GM12878 (cell line): ENCODE results near the gene ABHD3. TPM values are rescaled to one million over a fixed set of nuclear protein-coding genes. Genes with fewer than 3 reads are reported as not detected.

Experiments
- ATAC-seq: fragments of 200-7000 bp; cut with Tn5 transposase; 3 replicates; pipeline ENCODE4 v1.9.1; 2020; ENCODE audit warnings: mild to moderate bottlenecking, moderate library complexity
- BruUV-seq: library from RNA; stranded (reverse); fragments of 400-500 nt; replicated peaks from 2 replicates; lab custom pipeline; 2021; lab: Mats Ljungman, UMichigan
- CTCF ChIA-PET: fragments of 300-600 bp; sonication (Branson Sonifier 250); formaldehyde crosslinking; extraction: SDS; loops from one replicate; lab custom pipeline; 2021; ENCODE audit warnings: inconsistent platforms; lab: Yijun Ruan, JAX
- POLR2A ChIA-PET: fragments of 350-600 bp; formaldehyde crosslinking; extraction: SDS; loops from one replicate; lab custom pipeline; 2021; ENCODE audit warnings: inconsistent platforms; lab: Charles Lee
- RAD21 ChIA-PET: fragments of 300-600 bp; sonication (Branson Sonifier 250); formaldehyde crosslinking; loops from one replicate; lab custom pipeline; 2023; ENCODE audit warnings: antibody characterized with exemption; ENCODE audit not compliant: unreplicated experiment; lab: Charles Lee
- SMC1A ChIA-PET: fragments of 300-600 bp; sonication (Branson Sonifier 250); formaldehyde crosslinking; loops from one replicate; lab custom pipeline; 2023; ENCODE audit not compliant: unreplicated experiment, uncharacterized antibody; lab: Charles Lee
- DNase-seq: peaks from one replicate; pipeline ENCODE4 v3.0.0-alpha.2; 2011; ENCODE audit warnings: low read depth, low spot score
- FAIRE-seq: peaks from 3 replicates; lab custom pipeline; 2011; peaks lifted over from hg19 to GRCh38; lab: Jason Lieb, UNC
- H2AFZ ChIP-seq: 2 replicates; pipeline ENCODE4 v1.6.0; 2011; ENCODE audit warnings: low read depth, low read length, control low read depth; ENCODE audit not compliant: control insufficient read depth
- H3K27ac ChIP-seq: 2 replicates; pipeline ENCODE4 v1.5.1; 2011; ENCODE audit warnings: control low read depth; ENCODE audit not compliant: control insufficient read depth, insufficient read depth
- H3K27me3 ChIP-seq, 2 experiments: replicated peaks in 1 of 2; 2 replicates each; pipeline versions ENCODE4 v1.6.0 to v1.6.1; 2011; ENCODE audit warnings: low read length in 1 of 2; ENCODE audit not compliant: control insufficient read depth in 2 of 2, insufficient read depth in 2 of 2
- H3K36me3 ChIP-seq, 2 experiments: 2 replicates each; pipeline ENCODE4 v1.5.1; 2011; ENCODE audit warnings: low read length in 1 of 2; ENCODE audit not compliant: control insufficient read depth in 2 of 2, insufficient read depth in 2 of 2
- H3K4me1 ChIP-seq: 2 replicates; pipeline ENCODE4 v1.6.1; 2011; ENCODE audit warnings: mild to moderate bottlenecking, low read length, moderate library complexity, mixed read lengths; ENCODE audit not compliant: control insufficient read depth, insufficient read depth
- H3K4me2 ChIP-seq: 2 replicates; pipeline ENCODE4 v1.6.0; 2011; ENCODE audit warnings: control low read depth; ENCODE audit not compliant: control insufficient read depth, insufficient read depth
- H3K4me3 ChIP-seq: fragments of 200-600 bp; sonication (generic); 2 replicates; pipeline ENCODE4 v1.5.1; 2016
- H3K79me2 ChIP-seq: 2 replicates; pipeline ENCODE4 v1.6.0; 2011; ENCODE audit warnings: low read length; ENCODE audit not compliant: control insufficient read depth, insufficient read depth
- H3K9ac ChIP-seq: 2 replicates; pipeline ENCODE4 v1.8.0; 2011; ENCODE audit warnings: low read length, control low read depth, mixed read lengths; ENCODE audit not compliant: control insufficient read depth, insufficient read depth
- H3K9me3 ChIP-seq: replicated peaks from 3 replicates; pipeline ENCODE4 v1.5.1; 2011; ENCODE audit warnings: mild to moderate bottlenecking, low read length; ENCODE audit not compliant: control insufficient read depth, insufficient read depth
- H4K20me1 ChIP-seq: 2 replicates; pipeline ENCODE4 v1.6.0; 2011; ENCODE audit not compliant: control insufficient read depth, insufficient read depth
- CHD4 ChIP-seq: fragments of 200-600 bp; sonication (generic); IDR thresholded peaks from 2 replicates; pipeline ENCODE4 v1.6.1; 2016; ENCODE audit warnings: mild to moderate bottlenecking
- DPF2 ChIP-seq: fragments of 450-650 bp; IDR thresholded peaks from 2 replicates; pipeline ENCODE4 v1.6.1; 2017; ENCODE audit warnings: mild to moderate bottlenecking
- HDAC2 ChIP-seq: fragments of 200-600 bp; sonication (generic); IDR thresholded peaks from 2 replicates; pipeline ENCODE4 v1.6.1; 2017
- IRF4 ChIP-seq: IDR thresholded peaks from 2 replicates; pipeline ENCODE4 v1.6.1; 2011; ENCODE audit warnings: low read depth, low read length
- MYB ChIP-seq: fragments of 150-350 bp; IDR thresholded peaks from 2 replicates; pipeline ENCODE4 v1.6.1; 2014; ENCODE audit warnings: mild to moderate bottlenecking, low read depth, low read length, borderline replicate concordance
- NFYA ChIP-seq: IDR thresholded peaks from 2 replicates; pipeline ENCODE4 v1.6.1; 2011; ENCODE audit warnings: low read depth, mild to moderate bottlenecking, low read length, improper control_type of control experiment, borderline replicate concordance
- NFYB ChIP-seq: IDR thresholded peaks from 2 replicates; pipeline ENCODE4 v1.6.1; 2011; ENCODE audit warnings: low read depth, mild to moderate bottlenecking, low read length, improper control_type of control experiment, moderate library complexity; ENCODE audit not compliant: insufficient read depth
- WRNIP1 ChIP-seq: IDR thresholded peaks from 2 replicates; pipeline ENCODE4 v1.6.1; 2011; ENCODE audit warnings: low read depth, low read length, improper control_type of control experiment, borderline replicate concordance
- WGBS: methylation state at CpG from one replicate; pipeline ENCODE4 v1.1.6; 2016; ENCODE audit warnings: low lambda C conversion rate; ENCODE audit not compliant: insufficient replicate concordance, insufficient coverage; ENCODE audit errors: missing lambda C conversion rate; 5-methylcytosine and 5-hydroxymethylcytosine counted together
- in situ Hi-C: fragments of 300-500 bp; cut with MboI; formaldehyde crosslinking; loops from 9 replicates; pipeline ENCODE4 v1.14.3; 2018; ENCODE audit warnings: mixed read lengths
- intact Hi-C: fragments of 100-400 bp; cut with micrococcal nuclease; formaldehyde crosslinking; loops from one replicate; pipeline ENCODE4 v1.14.2; 2022; ENCODE audit not compliant: unreplicated experiment
- polyA plus RNA-seq, 11 experiments: library from polyadenylated mRNA; depleted of rRNA in 4 of 11; unstranded in 6 of 11; stranded (reverse) in 5 of 11; fragments of >200 nt; fragmentation: Nextera tagmentation in 4 of 11; fragmentation: Illumina TruSeq in 1 of 11; extraction: Ambion mirVana in 4 of 11; extraction: Trizol in 1 of 11; gene quantifications; 1 replicate in 1 of 11; 2 replicates in 10 of 11; pipeline versions ENCODE4 v1.2.1 to v1.2.3, GENCODE V29; 2011 to 2016; ENCODE audit warnings: inconsistent platforms in 2 of 11, missing spikeins in 2 of 11, low read depth in 1 of 11
- total RNA-seq, 4 experiments: library from RNA; depleted of rRNA in 3 of 4; stranded (reverse); fragments of >200 nt in 3 of 4; fragmentation: Illumina TruSeq in 1 of 4; extraction: Trizol in 1 of 4; gene quantifications; 2 replicates each; pipeline versions ENCODE4 v1.2.1 to v1.2.3, GENCODE V29; 2013 to 2021
- TF ChIP-seq, protein P1 (sequence below): fragments of 450-650 bp; IDR thresholded peaks from 2 replicates; pipeline ENCODE4 v1.6.1; 2017; ENCODE audit warnings: mild to moderate bottlenecking
- TF ChIP-seq, protein P2 (sequence below), 3 experiments: IDR thresholded peaks in 2 of 3; conservative IDR thresholded peaks in 1 of 3; 2 replicates each; pipeline ENCODE4 v1.5.1; 2011; ENCODE audit warnings: low read depth in 3 of 3, low read length in 3 of 3, mild to moderate bottlenecking in 3 of 3, control low read depth in 2 of 3, moderate library complexity in 2 of 3, inconsistent platforms in 1 of 3, mixed read lengths in 1 of 3; ENCODE audit not compliant: control insufficient read depth in 2 of 3, insufficient read depth in 1 of 3; ENCODE audit errors: extremely low read depth in 1 of 3
- TF ChIP-seq, protein P3 (sequence below): fragments of 450-650 bp; formaldehyde crosslinking; IDR thresholded peaks from 2 replicates; pipeline ENCODE4 v1.4.0; 2020; ENCODE audit warnings: mild to moderate bottlenecking, moderate library complexity

The ABHD3 gene
- total and polyA plus RNA-seq, 10 of the 15 experiments (the other 5 are each of a cell fraction or from before 2014, with no cell fraction given) = 4.9 to 49.8 (median 18.3) TPM

DNA sequence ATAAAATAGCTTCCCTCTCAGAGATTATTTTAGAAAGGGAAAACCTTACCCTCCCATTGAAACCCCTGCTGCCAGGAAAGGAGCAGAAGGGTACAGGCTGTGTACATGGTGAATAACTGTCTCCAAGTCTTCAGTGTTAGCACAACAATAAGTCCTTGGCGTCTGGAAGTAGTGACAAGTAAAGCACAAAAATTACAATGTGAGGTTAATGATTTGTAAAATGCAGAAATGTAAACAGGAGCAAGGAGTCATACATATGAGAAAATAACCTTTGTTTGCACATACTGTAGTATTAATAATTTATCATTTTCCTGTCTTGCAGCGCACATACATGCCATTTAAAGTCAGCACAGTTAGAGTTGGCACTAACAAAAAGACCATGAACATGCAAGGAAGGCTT lies 40.5 kb downstream of the ABHD3 start:
- no peak overlapping the region for H3K27ac ChIP-seq
- H2AFZ ChIP-seq = no peak overlapping the region
- ATAC-seq (no peak), FAIRE-seq (no peak), DNase-seq (no peak)
- 73% methylated on average over 2 of the region's 2 CpGs for WGBS
- ChIA-PET CTCF (no interaction called here), RAD21 (no interaction called here), POLR2A (interaction anchor here (0.5 kb wide), 1 partner anchor 13 kb away, joined by 3 read pairs; no protein-coding TSS in a partner anchor), SMC1A (interaction anchor here (0.8 to 1.2 kb wide), 2 partner anchors 18 to 111 kb away, joined by 3 read pairs; no protein-coding TSS in a partner anchor)
- H3K4me1 ChIP-seq = no peaks in the 10 kb centered on the region; the same call in 1 of the 2 replicates
- peaks cover 3% of the 10 kb centered on the region in 2 experiments for H3K36me3 ChIP-seq
- TF ChIP-seq, protein P1, sequence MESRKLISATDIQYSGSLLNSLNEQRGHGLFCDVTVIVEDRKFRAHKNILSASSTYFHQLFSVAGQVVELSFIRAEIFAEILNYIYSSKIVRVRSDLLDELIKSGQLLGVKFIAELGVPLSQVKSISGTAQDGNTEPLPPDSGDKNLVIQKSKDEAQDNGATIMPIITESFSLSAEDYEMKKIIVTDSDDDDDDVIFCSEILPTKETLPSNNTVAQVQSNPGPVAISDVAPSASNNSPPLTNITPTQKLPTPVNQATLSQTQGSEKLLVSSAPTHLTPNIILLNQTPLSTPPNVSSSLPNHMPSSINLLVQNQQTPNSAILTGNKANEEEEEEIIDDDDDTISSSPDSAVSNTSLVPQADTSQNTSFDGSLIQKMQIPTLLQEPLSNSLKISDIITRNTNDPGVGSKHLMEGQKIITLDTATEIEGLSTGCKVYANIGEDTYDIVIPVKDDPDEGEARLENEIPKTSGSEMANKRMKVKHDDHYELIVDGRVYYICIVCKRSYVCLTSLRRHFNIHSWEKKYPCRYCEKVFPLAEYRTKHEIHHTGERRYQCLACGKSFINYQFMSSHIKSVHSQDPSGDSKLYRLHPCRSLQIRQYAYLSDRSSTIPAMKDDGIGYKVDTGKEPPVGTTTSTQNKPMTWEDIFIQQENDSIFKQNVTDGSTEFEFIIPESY = no peak
- TF ChIP-seq WRNIP1 (no peak), NFYA (no peak), IRF4 (no peak), DPF2 (no peak), MYB (no peak), NFYB (no peak), HDAC2 (no peak), CHD4 (no peak)
- TF ChIP-seq, protein P2, sequence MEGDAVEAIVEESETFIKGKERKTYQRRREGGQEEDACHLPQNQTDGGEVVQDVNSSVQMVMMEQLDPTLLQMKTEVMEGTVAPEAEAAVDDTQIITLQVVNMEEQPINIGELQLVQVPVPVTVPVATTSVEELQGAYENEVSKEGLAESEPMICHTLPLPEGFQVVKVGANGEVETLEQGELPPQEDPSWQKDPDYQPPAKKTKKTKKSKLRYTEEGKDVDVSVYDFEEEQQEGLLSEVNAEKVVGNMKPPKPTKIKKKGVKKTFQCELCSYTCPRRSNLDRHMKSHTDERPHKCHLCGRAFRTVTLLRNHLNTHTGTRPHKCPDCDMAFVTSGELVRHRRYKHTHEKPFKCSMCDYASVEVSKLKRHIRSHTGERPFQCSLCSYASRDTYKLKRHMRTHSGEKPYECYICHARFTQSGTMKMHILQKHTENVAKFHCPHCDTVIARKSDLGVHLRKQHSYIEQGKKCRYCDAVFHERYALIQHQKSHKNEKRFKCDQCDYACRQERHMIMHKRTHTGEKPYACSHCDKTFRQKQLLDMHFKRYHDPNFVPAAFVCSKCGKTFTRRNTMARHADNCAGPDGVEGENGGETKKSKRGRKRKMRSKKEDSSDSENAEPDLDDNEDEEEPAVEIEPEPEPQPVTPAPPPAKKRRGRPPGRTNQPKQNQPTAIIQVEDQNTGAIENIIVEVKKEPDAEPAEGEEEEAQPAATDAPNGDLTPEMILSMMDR (IDR thresholded peaks at IDR 0.05 in 2 of 3, conservative IDR thresholded peaks at IDR 0.05 in 1 of 3; ENCODE audit: control insufficient read depth in 2 of 3, extremely low read depth in 1 of 3, insufficient read depth in 1 of 3, low read depth in 3 of 3, low read length in 3 of 3) = no peak
- TF ChIP-seq, protein P3, sequence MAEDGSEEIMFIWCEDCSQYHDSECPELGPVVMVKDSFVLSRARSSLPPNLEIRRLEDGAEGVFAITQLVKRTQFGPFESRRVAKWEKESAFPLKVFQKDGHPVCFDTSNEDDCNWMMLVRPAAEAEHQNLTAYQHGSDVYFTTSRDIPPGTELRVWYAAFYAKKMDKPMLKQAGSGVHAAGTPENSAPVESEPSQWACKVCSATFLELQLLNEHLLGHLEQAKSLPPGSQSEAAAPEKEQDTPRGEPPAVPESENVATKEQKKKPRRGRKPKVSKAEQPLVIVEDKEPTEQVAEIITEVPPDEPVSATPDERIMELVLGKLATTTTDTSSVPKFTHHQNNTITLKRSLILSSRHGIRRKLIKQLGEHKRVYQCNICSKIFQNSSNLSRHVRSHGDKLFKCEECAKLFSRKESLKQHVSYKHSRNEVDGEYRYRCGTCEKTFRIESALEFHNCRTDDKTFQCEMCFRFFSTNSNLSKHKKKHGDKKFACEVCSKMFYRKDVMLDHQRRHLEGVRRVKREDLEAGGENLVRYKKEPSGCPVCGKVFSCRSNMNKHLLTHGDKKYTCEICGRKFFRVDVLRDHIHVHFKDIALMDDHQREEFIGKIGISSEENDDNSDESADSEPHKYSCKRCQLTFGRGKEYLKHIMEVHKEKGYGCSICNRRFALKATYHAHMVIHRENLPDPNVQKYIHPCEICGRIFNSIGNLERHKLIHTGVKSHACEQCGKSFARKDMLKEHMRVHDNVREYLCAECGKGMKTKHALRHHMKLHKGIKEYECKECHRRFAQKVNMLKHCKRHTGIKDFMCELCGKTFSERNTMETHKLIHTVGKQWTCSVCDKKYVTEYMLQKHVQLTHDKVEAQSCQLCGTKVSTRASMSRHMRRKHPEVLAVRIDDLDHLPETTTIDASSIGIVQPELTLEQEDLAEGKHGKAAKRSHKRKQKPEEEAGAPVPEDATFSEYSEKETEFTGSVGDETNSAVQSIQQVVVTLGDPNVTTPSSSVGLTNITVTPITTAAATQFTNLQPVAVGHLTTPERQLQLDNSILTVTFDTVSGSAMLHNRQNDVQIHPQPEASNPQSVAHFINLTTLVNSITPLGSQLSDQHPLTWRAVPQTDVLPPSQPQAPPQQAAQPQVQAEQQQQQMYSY (CRISPR knock-in tag) = no peak
- no peaks in the 10 kb centered on the region for H3K9me3 ChIP-seq
- intact Hi-C loops = no loop called here
- H3K27me3 ChIP-seq = no peaks in the 10 kb centered on the region
- H3K4me2 ChIP-seq = no peak overlapping the region
- no peak overlapping the region for H3K9ac ChIP-seq
- in situ Hi-C loops = no loop called here
- BruUV-seq = no TSS peak
- H3K79me2 ChIP-seq = no peaks in the 10 kb centered on the region
- H3K4me3 ChIP-seq = no peak overlapping the region
- H4K20me1 ChIP-seq = no peaks in the 10 kb centered on the region
